ENCODE results near the gene BTBD9.

DNA sequence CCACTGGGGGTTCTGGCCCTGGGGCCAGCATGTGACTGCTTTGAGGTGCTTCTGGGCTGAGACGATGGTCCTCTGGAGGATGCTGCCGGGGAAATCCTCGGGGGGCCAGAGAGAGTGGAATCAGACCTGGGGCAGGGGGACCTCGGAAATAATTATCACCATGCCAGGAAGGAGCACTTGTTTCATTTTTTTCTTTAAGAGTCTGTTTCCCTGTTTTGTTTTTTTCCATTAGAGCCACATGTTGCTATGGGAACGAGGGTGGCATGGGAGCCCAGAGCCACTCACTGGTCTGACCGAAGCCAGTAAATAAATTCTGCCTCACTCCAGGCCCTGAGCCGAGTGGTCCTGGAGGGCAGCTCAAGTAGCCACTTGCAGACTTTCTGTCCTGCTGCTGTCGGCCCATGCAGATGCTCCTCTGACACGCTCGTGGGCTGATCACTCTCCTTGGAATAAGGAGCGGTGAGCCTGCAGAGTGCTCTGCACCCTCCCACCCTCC lies 455.1 kb downstream of the BTBD9 start:
- TF ChIP-seq, protein P1, sequence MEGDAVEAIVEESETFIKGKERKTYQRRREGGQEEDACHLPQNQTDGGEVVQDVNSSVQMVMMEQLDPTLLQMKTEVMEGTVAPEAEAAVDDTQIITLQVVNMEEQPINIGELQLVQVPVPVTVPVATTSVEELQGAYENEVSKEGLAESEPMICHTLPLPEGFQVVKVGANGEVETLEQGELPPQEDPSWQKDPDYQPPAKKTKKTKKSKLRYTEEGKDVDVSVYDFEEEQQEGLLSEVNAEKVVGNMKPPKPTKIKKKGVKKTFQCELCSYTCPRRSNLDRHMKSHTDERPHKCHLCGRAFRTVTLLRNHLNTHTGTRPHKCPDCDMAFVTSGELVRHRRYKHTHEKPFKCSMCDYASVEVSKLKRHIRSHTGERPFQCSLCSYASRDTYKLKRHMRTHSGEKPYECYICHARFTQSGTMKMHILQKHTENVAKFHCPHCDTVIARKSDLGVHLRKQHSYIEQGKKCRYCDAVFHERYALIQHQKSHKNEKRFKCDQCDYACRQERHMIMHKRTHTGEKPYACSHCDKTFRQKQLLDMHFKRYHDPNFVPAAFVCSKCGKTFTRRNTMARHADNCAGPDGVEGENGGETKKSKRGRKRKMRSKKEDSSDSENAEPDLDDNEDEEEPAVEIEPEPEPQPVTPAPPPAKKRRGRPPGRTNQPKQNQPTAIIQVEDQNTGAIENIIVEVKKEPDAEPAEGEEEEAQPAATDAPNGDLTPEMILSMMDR (optimal IDR thresholded peaks at IDR 0.05 in 1 of 3, IDR thresholded peaks at IDR 0.05 in 1 of 3, conservative IDR thresholded peaks at IDR 0.05 in 1 of 3; ENCODE audit: extremely low read depth in 1 of 3, insufficient read depth in 2 of 3, low read length in 3 of 3): no peak
- TF ChIP-seq EZH2 (IDR thresholded peaks at IDR 0.05; ENCODE audit: low read length): no peak
